GM12874 (cell line): ENCODE measurements around the gene MPV17L.

Source experiments
- CTCF ChIP-seq: IDR thresholded peaks from 2 replicates; pipeline ENCODE4 v1.5.1; 2011; ENCODE audit warnings: low read depth, mild to moderate bottlenecking, control low read depth, low read length, moderate library complexity; ENCODE audit not compliant: insufficient read depth

The MPV17L gene

GRCh38 chr16:15404792-15405191, 9.2 kb downstream of the MPV17L start:
- no peak for TF ChIP-seq CTCF

GRCh38 chr16:15415511-15415985, 20.0 kb downstream of the MPV17L start:
- TF ChIP-seq CTCF, result no peak

DNA sequence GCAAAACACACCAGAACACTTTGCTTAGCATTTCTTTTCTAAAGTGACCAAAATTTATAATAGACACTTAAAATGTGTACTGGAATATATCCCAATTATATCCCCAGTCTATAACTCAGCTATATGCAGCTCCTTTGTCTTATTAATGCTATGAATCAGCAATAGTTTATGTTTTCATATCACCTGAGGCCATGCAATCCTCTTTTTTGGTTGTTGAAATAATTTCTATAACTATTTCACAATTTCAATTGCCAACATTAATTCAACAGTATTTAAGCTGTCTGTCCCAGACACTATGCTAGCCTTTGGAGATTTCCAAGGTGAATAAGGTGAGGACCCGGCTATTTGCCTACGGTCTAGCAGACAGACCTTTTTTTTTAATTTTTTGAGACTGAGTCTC, 21.6 kb downstream of the MPV17L start:
- TF ChIP-seq CTCF, result no peak

GRCh38 chr16:15418206-15418605, 22.7 kb downstream of the MPV17L start:
- TF ChIP-seq CTCF, result no peak

DNA sequence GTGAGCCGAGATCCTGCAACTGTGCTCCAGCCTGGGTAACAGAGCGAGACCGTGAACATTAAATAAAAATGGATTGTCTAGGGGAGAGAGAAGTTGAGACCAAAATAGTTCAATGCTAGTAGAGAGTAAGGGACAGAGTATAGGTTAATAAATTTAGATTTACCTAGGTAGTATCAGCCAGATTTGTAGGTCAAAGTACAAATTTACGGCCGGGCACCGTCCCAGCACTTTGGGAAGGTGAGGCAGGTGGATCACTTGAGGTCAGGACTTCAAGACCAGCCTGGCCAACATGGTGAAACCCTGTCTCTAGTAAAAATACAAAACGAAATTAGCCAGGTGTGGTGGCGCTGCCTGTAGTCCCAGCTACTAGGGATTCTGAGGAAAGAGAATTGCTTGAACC, 26.7 kb downstream of the MPV17L start:
- no peak for TF ChIP-seq CTCF

DNA sequence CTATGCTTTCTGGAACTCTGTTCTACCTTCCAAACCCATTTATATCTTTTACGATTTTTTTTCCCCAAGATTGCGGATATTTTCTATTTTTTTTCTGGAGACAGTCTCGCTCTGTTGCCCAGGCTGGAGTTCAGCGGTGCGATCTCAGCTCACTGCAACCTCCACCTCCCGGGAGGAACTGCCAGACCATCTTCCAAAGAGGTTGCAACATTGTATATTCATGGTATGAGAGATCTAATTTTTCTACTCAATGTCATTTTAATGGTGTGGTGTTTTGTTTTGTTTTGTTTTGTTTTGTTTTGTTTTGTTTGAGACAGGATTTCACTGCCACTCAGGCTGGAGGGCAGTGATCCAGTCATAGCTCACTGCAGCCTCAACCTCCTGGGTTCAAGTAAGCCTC, 30.3 kb downstream of the MPV17L start:
- TF ChIP-seq CTCF, result no peak

DNA sequence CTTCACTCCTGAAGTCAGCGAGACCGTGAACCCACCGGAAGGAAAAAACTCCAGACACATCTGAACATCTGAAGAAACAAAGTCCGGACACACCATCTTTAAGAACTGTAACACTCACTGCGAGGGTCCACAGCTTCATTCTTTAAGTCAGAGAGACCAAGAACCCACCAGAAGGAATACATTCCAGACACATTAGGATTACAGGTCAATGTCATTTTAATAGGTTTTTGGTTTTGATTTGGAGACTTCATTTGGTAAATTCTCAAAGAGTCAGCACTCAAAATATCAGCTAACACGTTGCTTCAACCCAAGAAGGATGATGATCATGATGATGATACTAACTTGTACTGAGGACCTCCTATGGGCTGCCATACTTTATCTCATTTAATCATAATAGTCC, 31.2 kb downstream of the MPV17L start:
- no peak for TF ChIP-seq CTCF
